NCI-H2081 treated with DMSO at 0.1 percent for 48 hours (cell line): ENCODE results near the gene SRGAP3.

Source experiments
- DNase-seq: peaks from one replicate; lab custom pipeline; 2025; lab: John Stamatoyannopoulos, UW

Gene SRGAP3

GRCh38 chr3:9047452-9048346, 201.7 kb downstream of the SRGAP3 start:
- DNase-seq = no peak

- no peak for DNase-seq
These were observed 204.1 kb downstream of the SRGAP3 start for GRCh38 chr3:9045371-9045770.

GRCh38 chr3:9043063-9043462, 206.4 kb downstream of the SRGAP3 start:
- no peak for DNase-seq

GRCh38 chr3:9041626-9042025, 207.8 kb downstream of the SRGAP3 start:
- DNase-seq = no peak

GRCh38 chr3:9040996-9041395, 208.4 kb downstream of the SRGAP3 start:
- no peak for DNase-seq

GRCh38 chr3:9037144-9037711, 212.2 kb downstream of the SRGAP3 start:
- DNase-seq = no peak

GRCh38 chr3:9036404-9037131, 212.9 kb downstream of the SRGAP3 start:
- DNase-seq = no peak

GRCh38 chr3:9035961-9036360, 213.5 kb downstream of the SRGAP3 start:
- no peak for DNase-seq

GRCh38 chr3:9035473-9035872, 214.0 kb downstream of the SRGAP3 start:
- DNase-seq = no peak

GRCh38 chr3:9033867-9034266, 215.6 kb downstream of the SRGAP3 start:
- DNase-seq = no peak

GRCh38 chr3:9032231-9032777, 217.1 kb downstream of the SRGAP3 start:
- no peak for DNase-seq

- DNase-seq = no peak
These were observed 219.4 kb downstream of the SRGAP3 start for GRCh38 chr3:9030034-9030433.

GRCh38 chr3:9028134-9028533, 221.3 kb downstream of the SRGAP3 start:
- no peak for DNase-seq

GRCh38 chr3:9026320-9027045, 223.0 kb downstream of the SRGAP3 start:
- DNase-seq = no peak

GRCh38 chr3:9024341-9024740, 225.1 kb downstream of the SRGAP3 start:
- no peak for DNase-seq

GRCh38 chr3:9023226-9023590, 226.2 kb downstream of the SRGAP3 start:
- no peak for DNase-seq

GRCh38 chr3:9022305-9023225, 226.9 kb downstream of the SRGAP3 start:
- no peak for DNase-seq

- no peak for DNase-seq
These were observed 228.0 kb downstream of the SRGAP3 start for GRCh38 chr3:9021271-9022009.

- DNase-seq = no peak
These were observed 229.0 kb downstream of the SRGAP3 start for GRCh38 chr3:9020426-9020825.

GRCh38 chr3:9019259-9019961, 230.0 kb downstream of the SRGAP3 start:
- DNase-seq = no peak
